HG02943 (cell line): ENCODE data around the gene PNMA8B.

Source experiments
- ATAC-seq: cut with Tn5 transposase; IDR thresholded peaks from one replicate; pipeline ENCODE4 v1.9.1; 2021; ENCODE audit warnings: mild to moderate bottlenecking, low read depth, moderate library complexity; ENCODE audit not compliant: unreplicated experiment

The PNMA8B gene

GRCh38 chr19:46488551-46488950, 7.1 kb downstream of the PNMA8B start:
- ATAC-seq: no peak

GRCh38 chr19:46487802-46488445, 7.7 kb downstream of the PNMA8B start:
- no peak for ATAC-seq

GRCh38 chr19:46487178-46487801, 8.4 kb downstream of the PNMA8B start:
- ATAC-seq: no peak

- ATAC-seq: no peak
These were observed 9.3 kb downstream of the PNMA8B start for GRCh38 chr19:46486358-46486757.

GRCh38 chr19:46484656-46485055, 11.0 kb downstream of the PNMA8B start:
- no peak for ATAC-seq

GRCh38 chr19:46482631-46483030, 13.0 kb downstream of the PNMA8B start:
- no peak for ATAC-seq

GRCh38 chr19:46481947-46482346, 13.7 kb downstream of the PNMA8B start:
- no peak for ATAC-seq

- no peak for ATAC-seq
These were observed 14.3 kb downstream of the PNMA8B start for GRCh38 chr19:46481223-46481848.

- no peak for ATAC-seq
These were observed 15.3 kb downstream of the PNMA8B start for GRCh38 chr19:46480415-46480814.

- no peak for ATAC-seq
These were observed 17.2 kb downstream of the PNMA8B start for GRCh38 chr19:46478356-46478986.

- no peak for ATAC-seq
These were observed 19.7 kb downstream of the PNMA8B start for GRCh38 chr19:46475986-46476385.

GRCh38 chr19:46474211-46474610, 21.5 kb downstream of the PNMA8B start:
- ATAC-seq: no peak

- ATAC-seq: no peak
These were observed 23.1 kb downstream of the PNMA8B start for GRCh38 chr19:46472592-46472991.

- no peak for ATAC-seq
These were observed 23.7 kb downstream of the PNMA8B start for GRCh38 chr19:46471811-46472543.

GRCh38 chr19:46471116-46471733, 24.4 kb downstream of the PNMA8B start, which contains the start of gene PNMA8A:
PNMA8A (minus strand) TSS chr19:46471563; CDS start chr19:46471035, 528 bp downstream.
- no peak for ATAC-seq

- ATAC-seq: no peak
These were observed 25.3 kb downstream of the PNMA8B start for GRCh38 chr19:46470376-46470775.

- ATAC-seq: no peak
These were observed 26.0 kb downstream of the PNMA8B start for GRCh38 chr19:46469541-46470185.

GRCh38 chr19:46466536-46467196, 29.0 kb downstream of the PNMA8B start:
- no peak for ATAC-seq

- no peak for ATAC-seq
These were observed 32.2 kb downstream of the PNMA8B start for GRCh38 chr19:46463516-46463915.
